GM23248 (cell line): ENCODE results near the gene MAGEA10. TPM values are rescaled to one million over a fixed set of nuclear protein-coding genes. Genes with fewer than 3 reads are reported as not detected.

Experiments
- DNase-seq: peaks from one replicate; pipeline ENCODE4 v3.0.0-alpha.2; 2015
- H2AFZ ChIP-seq: fragments of 200-600 bp; sonication (generic); 2 replicates; pipeline ENCODE4 v1.6.1; 2016; ENCODE audit warnings: antibody characterized with exemption
- H3F3A ChIP-seq: fragments of 200-600 bp; sonication (generic); 2 replicates; pipeline ENCODE4 v1.6.1; 2016; ENCODE audit warnings: mild to moderate bottlenecking, antibody characterized with exemption, mixed run types; ENCODE audit not compliant: insufficient read depth
- H3K27ac ChIP-seq: fragments of 200-600 bp; sonication (generic); 2 replicates; pipeline ENCODE4 v1.5.1; 2016; ENCODE audit warnings: mild to moderate bottlenecking
- H3K27me3 ChIP-seq: fragments of 200-600 bp; sonication (generic); replicated peaks from 2 replicates; pipeline ENCODE4 v1.6.1; 2016; ENCODE audit warnings: mild to moderate bottlenecking; ENCODE audit not compliant: insufficient read depth
- H3K36me3 ChIP-seq: fragments of 200-600 bp; sonication (generic); 2 replicates; pipeline ENCODE4 v1.6.1; 2016; ENCODE audit warnings: low read depth, mild to moderate bottlenecking
- H3K4me1 ChIP-seq: fragments of 200-600 bp; sonication (generic); 2 replicates; pipeline ENCODE4 v1.6.1; 2016; ENCODE audit warnings: mild to moderate bottlenecking; ENCODE audit not compliant: insufficient read depth
- H3K4me2 ChIP-seq: fragments of 200-600 bp; sonication (generic); one replicate; pipeline ENCODE4 v1.6.1; 2016; ENCODE audit warnings: mild to moderate bottlenecking; ENCODE audit not compliant: unreplicated experiment
- H3K4me3 ChIP-seq: fragments of 200-600 bp; sonication (generic); 2 replicates; pipeline ENCODE4 v1.5.1; 2016; ENCODE audit warnings: mild to moderate bottlenecking
- H3K79me2 ChIP-seq: fragments of 200-600 bp; sonication (generic); 2 replicates; pipeline ENCODE4 v1.6.1; 2016; ENCODE audit warnings: mild to moderate bottlenecking; ENCODE audit not compliant: insufficient read depth
- H3K9ac ChIP-seq: fragments of 200-600 bp; sonication (generic); 2 replicates; pipeline ENCODE4 v1.6.1; 2016; ENCODE audit warnings: mild to moderate bottlenecking
- H3K9me2 ChIP-seq: fragments of 200-600 bp; sonication (generic); 2 replicates; pipeline ENCODE4 v1.6.1; 2016; ENCODE audit warnings: mixed run types, mild to moderate bottlenecking, moderate library complexity; ENCODE audit not compliant: insufficient read depth
- H3K9me3 ChIP-seq: fragments of 200-600 bp; sonication (generic); one replicate; pipeline ENCODE4 v1.6.1; 2017; ENCODE audit warnings: low read depth
- H4K20me1 ChIP-seq: fragments of 200-600 bp; sonication (generic); 2 replicates; pipeline ENCODE4 v1.6.0; 2016; ENCODE audit not compliant: insufficient read depth
- EZH2 ChIP-seq: fragments of 200-600 bp; sonication (generic); IDR thresholded peaks from 2 replicates; pipeline ENCODE4 v1.6.1; 2018; ENCODE audit warnings: antibody characterized with exemption, mild to moderate bottlenecking; ENCODE audit not compliant: insufficient read depth, poor library complexity, severe bottlenecking
- EZH2phosphoT487 ChIP-seq: fragments of 200-600 bp; sonication (generic); IDR thresholded peaks from 2 replicates; pipeline ENCODE4 v1.6.1; 2018; ENCODE audit warnings: antibody characterized with exemption, moderate library complexity, mild to moderate bottlenecking, low read depth; ENCODE audit not compliant: insufficient read depth
- WGBS, 2 experiments: methylation state at CpG; one replicate each; pipeline ENCODE4 v1.1.6; 2015 to 2017; ENCODE audit warnings: low lambda C conversion rate in 2 of 2, low coverage in 1 of 2; ENCODE audit errors: missing lambda C conversion rate in 2 of 2; 5-methylcytosine and 5-hydroxymethylcytosine counted together
- in situ Hi-C: fragments of 300-500 bp; cut with MboI; formaldehyde crosslinking; loops from 2 replicates; pipeline ENCODE4 v1.15.0; 2020
- polyA plus RNA-seq: library from polyadenylated mRNA; unstranded; fragments of >200 nt; fragmentation: Nextera tagmentation; extraction: Ambion mirVana; gene quantifications from 2 replicates; pipeline ENCODE4 v1.2.1, GENCODE V29; 2016
- total RNA-seq: library from RNA; depleted of rRNA; stranded (reverse); fragments of >200 nt; shearing (Covaris generic); gene quantifications from 2 replicates; pipeline ENCODE4 v1.2.3, GENCODE V29; 2014

MAGEA10 gene
- total and polyA plus RNA-seq, 2 experiments from 2014 or later: not detected

- H3K9me3 ChIP-seq: no peaks in the 10 kb centered on the region
- no peak overlapping the region for H3K4me3 ChIP-seq
- TF ChIP-seq EZH2 (no peak), EZH2phosphoT487 (no peak)
- no peaks in the 10 kb centered on the region for H3F3A ChIP-seq
- H3K9ac ChIP-seq: no peak overlapping the region
- no peak overlapping the region for H2AFZ ChIP-seq
- no peak overlapping the region for H3K27ac ChIP-seq
- DNase-seq: no peak
- H4K20me1 ChIP-seq: no peaks in the 10 kb centered on the region
- no peak overlapping the region for H3K4me2 ChIP-seq
- H3K27me3 ChIP-seq: no peaks in the 10 kb centered on the region
- H3K79me2 ChIP-seq: no peaks in the 10 kb centered on the region
- in situ Hi-C loops: no loop called here
- no peaks in the 10 kb centered on the region for H3K4me1 ChIP-seq
- no peaks in the 10 kb centered on the region for H3K9me2 ChIP-seq
- no peaks in the 10 kb centered on the region for H3K36me3 ChIP-seq
- 24 to 39% methylated on average over 4 of the region's 4 CpGs for WGBS, 2 experiments
Observed at GRCh38 chrX:152170621-152171020, 32.2 kb upstream of the MAGEA10 start.

GRCh38 chrX:152165033-152165743, 26.8 kb upstream of the MAGEA10 start:
- H2AFZ ChIP-seq: no peak overlapping the region
- in situ Hi-C loops: no loop called here
- 0 to 11% methylated on average over 1 to 2 of the region's 2 CpGs for WGBS, 2 experiments

DNA sequence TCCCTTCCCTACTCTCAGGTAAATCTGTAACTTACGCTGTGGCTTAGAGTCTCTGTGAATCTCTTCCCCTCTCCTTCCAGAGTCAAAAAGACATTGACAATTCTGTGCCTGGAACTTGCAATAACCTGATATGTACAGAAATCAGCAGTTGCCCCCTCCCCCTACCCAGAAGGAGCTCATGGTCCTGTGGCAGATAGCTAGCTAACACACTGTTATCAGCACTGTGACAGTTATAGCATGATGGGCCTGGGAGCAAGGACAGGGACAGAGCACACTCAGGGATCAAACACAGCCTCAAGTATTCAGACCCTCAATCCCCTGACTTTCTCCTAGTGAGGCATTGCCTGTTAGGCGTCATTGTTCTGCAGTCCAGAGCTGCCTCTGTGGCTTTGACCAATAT, 18.7 kb upstream of the MAGEA10 start:
- 46 to 67% methylated on average over 1 to 2 of the region's 2 CpGs for WGBS, 2 experiments
- TF ChIP-seq EZH2 (no peak), EZH2phosphoT487 (no peak)
- in situ Hi-C loops: no loop called here

More at GRCh38 chrX:152165033-152165743, 26.8 kb upstream of the MAGEA10 start:
- TF ChIP-seq EZH2phosphoT487 (no peak), EZH2 (no peak)
- no peaks in the 10 kb centered on the region for H3K27me3 ChIP-seq
- no peaks in the 10 kb centered on the region for H3F3A ChIP-seq
- no peak overlapping the region for H3K27ac ChIP-seq
- H3K9me3 ChIP-seq: no peaks in the 10 kb centered on the region
- no peaks in the 10 kb centered on the region for H3K9me2 ChIP-seq
- no peaks in the 10 kb centered on the region for H3K36me3 ChIP-seq
- no peaks in the 10 kb centered on the region for H3K79me2 ChIP-seq
- H3K4me1 ChIP-seq: no peaks in the 10 kb centered on the region
- no peak overlapping the region for H3K4me3 ChIP-seq
- no peak overlapping the region for H3K4me2 ChIP-seq
- no peaks in the 10 kb centered on the region for H4K20me1 ChIP-seq
- no peak for DNase-seq
- H3K9ac ChIP-seq: no peak overlapping the region

DNA sequence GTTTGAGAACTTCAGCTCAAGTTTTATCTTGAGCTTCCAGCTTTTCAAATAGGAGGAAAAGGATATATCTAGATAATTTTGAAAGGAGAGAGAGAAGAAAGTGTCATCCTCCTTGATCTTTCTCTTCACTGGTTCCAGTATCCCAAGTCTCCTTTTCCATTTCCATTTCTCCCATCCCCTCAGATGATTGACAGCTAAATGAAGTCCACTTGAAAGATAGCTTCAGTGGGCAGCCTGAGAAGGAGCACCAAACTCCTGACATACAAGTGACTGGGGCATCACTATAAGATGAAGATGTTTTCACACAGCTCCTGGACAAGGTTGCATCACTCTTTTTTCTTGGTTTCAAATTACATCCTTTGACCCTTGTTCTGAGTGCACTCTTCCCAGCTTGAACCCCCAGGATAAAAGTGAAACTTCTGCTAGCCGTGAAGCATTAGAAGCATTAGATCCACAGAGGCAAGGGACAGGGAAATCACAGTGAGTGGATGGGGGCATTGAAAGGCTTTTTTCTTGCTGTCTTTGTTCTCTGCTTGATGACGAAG, 17.5 kb upstream of the MAGEA10 start:
- no peaks in the 10 kb centered on the region for H3K27me3 ChIP-seq
- H3K4me2 ChIP-seq: no peak overlapping the region

More for the DNA sequence above, 18.7 kb upstream of the MAGEA10 start:
- no peaks in the 10 kb centered on the region for H4K20me1 ChIP-seq
- H3K27ac ChIP-seq: no peak overlapping the region
- no peak for DNase-seq
- no peaks in the 10 kb centered on the region for H3K9me3 ChIP-seq
- no peaks in the 10 kb centered on the region for H3K36me3 ChIP-seq
- H3K9me2 ChIP-seq: no peaks in the 10 kb centered on the region
- no peak overlapping the region for H2AFZ ChIP-seq
- no peak overlapping the region for H3K4me3 ChIP-seq
- no peaks in the 10 kb centered on the region for H3K27me3 ChIP-seq
- no peak overlapping the region for H3K9ac ChIP-seq
- no peaks in the 10 kb centered on the region for H3F3A ChIP-seq
- H3K79me2 ChIP-seq: no peaks in the 10 kb centered on the region
- H3K4me2 ChIP-seq: no peak overlapping the region
- H3K4me1 ChIP-seq: no peaks in the 10 kb centered on the region

More for the DNA sequence above, 17.5 kb upstream of the MAGEA10 start:
- TF ChIP-seq EZH2: no peak
- TF ChIP-seq EZH2phosphoT487: no peak
- Histone ChIP-seq H3K79me2 (no peaks in the 10 kb centered on the region), H3K27ac (no peak overlapping the region), H2AFZ (no peak overlapping the region), H3K9me3 (no peaks in the 10 kb centered on the region), H3F3A (no peaks in the 10 kb centered on the region), H3K36me3 (no peaks in the 10 kb centered on the region), H3K9ac (no peak overlapping the region), H4K20me1 (no peaks in the 10 kb centered on the region), H3K4me1 (no peaks in the 10 kb centered on the region), H3K4me3 (no peak overlapping the region), H3K9me2 (no peaks in the 10 kb centered on the region)
- DNase-seq: no peak
- 5 to 6% methylated on average over 2 of the region's 2 CpGs for WGBS, 2 experiments
- in situ Hi-C loops: no loop called here
